ENCODE measurements around the gene DCBLD1. TPM values are rescaled to one million over a fixed set of nuclear protein-coding genes. Genes with fewer than 3 reads are reported as not detected.

Gene DCBLD1
- total RNA-seq, 3 donors from 2014 or later (not counting 1 experiment from before 2014, with no cell fraction given) = 8.4 to 16.1 (median 13.0) TPM

DNA sequence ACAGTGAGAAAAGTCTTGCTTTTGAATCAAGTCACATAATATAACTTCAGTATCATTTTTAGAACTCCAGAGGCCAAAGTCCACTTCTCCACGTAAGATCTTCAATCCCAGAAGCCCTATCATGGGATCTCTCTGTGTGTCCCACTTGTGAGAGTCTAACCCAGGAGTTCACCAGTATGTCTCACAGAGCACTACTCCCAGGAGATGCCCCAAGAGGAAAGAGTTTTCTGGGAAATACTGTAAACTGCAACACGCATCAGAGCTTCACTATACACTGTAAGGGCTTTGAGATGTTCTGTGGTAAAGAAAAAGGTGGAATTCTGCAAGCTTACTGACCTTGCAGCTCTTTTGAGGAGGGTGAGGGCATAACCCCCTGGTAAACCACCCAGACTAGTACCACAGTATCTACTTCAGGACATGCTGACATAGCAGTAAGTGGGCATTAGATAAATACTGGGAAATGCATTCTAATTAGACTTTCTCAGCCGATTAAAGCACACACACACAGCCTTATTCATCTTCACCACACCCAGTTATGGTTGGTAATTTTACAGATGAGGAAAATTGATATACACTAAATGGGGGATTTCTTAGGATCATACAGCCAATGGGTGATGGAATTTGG, 12.3 kb downstream of the DCBLD1 start:
- H3K4me1 Mint-ChIP-seq = peaks cover 40 to 43% of the 10 kb centered on the region in 2 donors
- Histone ChIP-seq H3K27me3 (ENCODE audit: control insufficient read depth, insufficient read depth, low read length) (no peaks in the 10 kb centered on the region), H3K4me3 (ENCODE audit: low read length) (no peak overlapping the region), H3K9me3 (ENCODE audit: control insufficient read depth, insufficient read depth, low read length) (no peaks in the 10 kb centered on the region), H3K27ac (ENCODE audit: low read length) (no peak overlapping the region), H3K4me1 (ENCODE audit: control insufficient read depth, insufficient read depth, low read length) (no peaks in the 10 kb centered on the region), H3K36me3 (ENCODE audit: control insufficient read depth, insufficient read depth, low read length) (no peaks in the 10 kb centered on the region)
- 100% methylated on average over 2 of the region's 3 CpGs for WGBS (ENCODE audit: insufficient coverage)
- intact Hi-C loops (cut with micrococcal nuclease) = no loop called here
- no peak overlapping the region for H3K4me3 Mint-ChIP-seq
- no peaks in the 10 kb centered on the region for H3K36me3 Mint-ChIP-seq
- ATAC-seq (no peak), DNase-seq (no peak)
- no peaks in the 10 kb centered on the region for H3K27me3 Mint-ChIP-seq (ENCODE audit: low read depth in 2 of 2)
- no peak for TF ChIP-seq CTCF (IDR thresholded peaks at IDR 0.05)
- H3K9me3 Mint-ChIP-seq = no peaks in the 10 kb centered on the region
- peak overlapping the region; percentile 55 to 76 for H3K27ac Mint-ChIP-seq

- no peaks in the 10 kb centered on the region for H3K9me3 Mint-ChIP-seq
- no peaks in the 10 kb centered on the region for H3K27me3 ChIP-seq (ENCODE audit: control insufficient read depth, insufficient read depth, low read length)
- H3K27ac Mint-ChIP-seq = peak overlapping the region in 1 of 2 donors; percentile 60
- TF ChIP-seq CTCF (IDR thresholded peaks at IDR 0.05) = no peak
- ATAC-seq = no peak
- DNase-seq = no peak
- no peaks in the 10 kb centered on the region for H3K36me3 ChIP-seq (ENCODE audit: control insufficient read depth, insufficient read depth, low read length)
- intact Hi-C loops (cut with micrococcal nuclease) = no loop called here
- H3K36me3 Mint-ChIP-seq = no peaks in the 10 kb centered on the region
- no peaks in the 10 kb centered on the region for H3K27me3 Mint-ChIP-seq (ENCODE audit: low read depth in 2 of 2)
- H3K4me1 ChIP-seq (ENCODE audit: control insufficient read depth, insufficient read depth, low read length) = no peaks in the 10 kb centered on the region
- H3K9me3 ChIP-seq (ENCODE audit: control insufficient read depth, insufficient read depth, low read length) = no peaks in the 10 kb centered on the region
- H3K4me3 Mint-ChIP-seq = no peak overlapping the region
- H3K27ac ChIP-seq (ENCODE audit: low read length) = no peak overlapping the region
- H3K4me3 ChIP-seq (ENCODE audit: low read length) = no peak overlapping the region
- peaks cover 40 to 43% of the 10 kb centered on the region in 2 donors for H3K4me1 Mint-ChIP-seq
Observed at GRCh38 chr6:117495425-117495824, 13.0 kb downstream of the DCBLD1 start.

- no peaks in the 10 kb centered on the region for H3K9me3 Mint-ChIP-seq
- no peaks in the 10 kb centered on the region for H3K9me3 ChIP-seq (ENCODE audit: control insufficient read depth, insufficient read depth, low read length)
- no peak for TF ChIP-seq CTCF (IDR thresholded peaks at IDR 0.05)
- H3K36me3 Mint-ChIP-seq = no peaks in the 10 kb centered on the region
- ATAC-seq = no peak
- H3K27ac ChIP-seq (ENCODE audit: low read length) = no peak overlapping the region
- H3K4me1 ChIP-seq (ENCODE audit: control insufficient read depth, insufficient read depth, low read length) = no peaks in the 10 kb centered on the region
- no peaks in the 10 kb centered on the region for H3K36me3 ChIP-seq (ENCODE audit: control insufficient read depth, insufficient read depth, low read length)
- no CpG with 5 or more reads among the region's 2 CpGs for WGBS (ENCODE audit: insufficient coverage)
- H3K27ac Mint-ChIP-seq = peak overlapping the region in 1 of 2 donors; percentile 60
- no peak for DNase-seq
- no peaks in the 10 kb centered on the region for H3K27me3 Mint-ChIP-seq (ENCODE audit: low read depth in 2 of 2)
- H3K4me3 Mint-ChIP-seq = no peak overlapping the region
- H3K4me1 Mint-ChIP-seq = peaks cover 40 to 43% of the 10 kb centered on the region in 2 donors
- intact Hi-C loops (cut with micrococcal nuclease) = no loop called here
- no peaks in the 10 kb centered on the region for H3K27me3 ChIP-seq (ENCODE audit: control insufficient read depth, insufficient read depth, low read length)
- H3K4me3 ChIP-seq (ENCODE audit: low read length) = no peak overlapping the region
Observed at GRCh38 chr6:117495869-117496268, 13.4 kb downstream of the DCBLD1 start.
